ENCODE data around the gene ZPBP2.
"Not testable (repeated sequence)": the region's sequence is repeated elsewhere in the genome, so short reads cannot be mapped to it uniquely, and the experiment has no call there.

ZPBP2 gene

GRCh38 chr17:39852239-39852638 is 15.8 kb upstream of the ZPBP2 start:
- no peak for ATAC-seq
- TF ChIP-seq CSRNP3 (CRISPR knock-in tag; IDR thresholded peaks at IDR 0.05) (no peak), POU6F1 (CRISPR knock-in tag; IDR thresholded peaks at IDR 0.05; ENCODE audit: borderline replicate concordance, low read depth) (no peak), ZNF70 (CRISPR knock-in tag; IDR thresholded peaks at IDR 0.05) (no peak), ARNTL (CRISPR knock-in tag; IDR thresholded peaks at IDR 0.05; ENCODE audit: borderline replicate concordance, low read depth) (no peak), CREB5 (CRISPR knock-in tag; IDR thresholded peaks at IDR 0.05; ENCODE audit: low read depth) (no peak), RARB (CRISPR knock-in tag; IDR thresholded peaks at IDR 0.05) (no peak), TOX (CRISPR knock-in tag; IDR thresholded peaks at IDR 0.05; ENCODE audit: borderline replicate concordance) (no peak), CSDC2 (CRISPR knock-in tag; IDR thresholded peaks at IDR 0.05) (no peak), TCF4 (CRISPR knock-in tag; IDR thresholded peaks at IDR 0.05; ENCODE audit: borderline replicate concordance) (no peak), ISL1 (CRISPR knock-in tag; IDR thresholded peaks at IDR 0.05) (no peak), ZFP30 (CRISPR knock-in tag; IDR thresholded peaks at IDR 0.05) (no peak), SNAI2 (CRISPR knock-in tag; IDR thresholded peaks at IDR 0.05) (no peak), ZNF8 (CRISPR knock-in tag; IDR thresholded peaks at IDR 0.05) (no peak), GLIS3 (CRISPR knock-in tag; IDR thresholded peaks at IDR 0.05) (no peak), BACH2 (CRISPR knock-in tag; IDR thresholded peaks at IDR 0.05; ENCODE audit: borderline replicate concordance) (no peak)
- TF ChIP-seq, protein P1, sequence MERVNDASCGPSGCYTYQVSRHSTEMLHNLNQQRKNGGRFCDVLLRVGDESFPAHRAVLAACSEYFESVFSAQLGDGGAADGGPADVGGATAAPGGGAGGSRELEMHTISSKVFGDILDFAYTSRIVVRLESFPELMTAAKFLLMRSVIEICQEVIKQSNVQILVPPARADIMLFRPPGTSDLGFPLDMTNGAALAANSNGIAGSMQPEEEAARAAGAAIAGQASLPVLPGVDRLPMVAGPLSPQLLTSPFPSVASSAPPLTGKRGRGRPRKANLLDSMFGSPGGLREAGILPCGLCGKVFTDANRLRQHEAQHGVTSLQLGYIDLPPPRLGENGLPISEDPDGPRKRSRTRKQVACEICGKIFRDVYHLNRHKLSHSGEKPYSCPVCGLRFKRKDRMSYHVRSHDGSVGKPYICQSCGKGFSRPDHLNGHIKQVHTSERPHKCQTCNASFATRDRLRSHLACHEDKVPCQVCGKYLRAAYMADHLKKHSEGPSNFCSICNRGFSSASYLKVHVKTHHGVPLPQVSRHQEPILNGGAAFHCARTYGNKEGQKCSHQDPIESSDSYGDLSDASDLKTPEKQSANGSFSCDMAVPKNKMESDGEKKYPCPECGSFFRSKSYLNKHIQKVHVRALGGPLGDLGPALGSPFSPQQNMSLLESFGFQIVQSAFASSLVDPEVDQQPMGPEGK (CRISPR knock-in tag; IDR thresholded peaks at IDR 0.05; ENCODE audit: borderline replicate concordance) = no peak
- TF ChIP-seq, protein P2, sequence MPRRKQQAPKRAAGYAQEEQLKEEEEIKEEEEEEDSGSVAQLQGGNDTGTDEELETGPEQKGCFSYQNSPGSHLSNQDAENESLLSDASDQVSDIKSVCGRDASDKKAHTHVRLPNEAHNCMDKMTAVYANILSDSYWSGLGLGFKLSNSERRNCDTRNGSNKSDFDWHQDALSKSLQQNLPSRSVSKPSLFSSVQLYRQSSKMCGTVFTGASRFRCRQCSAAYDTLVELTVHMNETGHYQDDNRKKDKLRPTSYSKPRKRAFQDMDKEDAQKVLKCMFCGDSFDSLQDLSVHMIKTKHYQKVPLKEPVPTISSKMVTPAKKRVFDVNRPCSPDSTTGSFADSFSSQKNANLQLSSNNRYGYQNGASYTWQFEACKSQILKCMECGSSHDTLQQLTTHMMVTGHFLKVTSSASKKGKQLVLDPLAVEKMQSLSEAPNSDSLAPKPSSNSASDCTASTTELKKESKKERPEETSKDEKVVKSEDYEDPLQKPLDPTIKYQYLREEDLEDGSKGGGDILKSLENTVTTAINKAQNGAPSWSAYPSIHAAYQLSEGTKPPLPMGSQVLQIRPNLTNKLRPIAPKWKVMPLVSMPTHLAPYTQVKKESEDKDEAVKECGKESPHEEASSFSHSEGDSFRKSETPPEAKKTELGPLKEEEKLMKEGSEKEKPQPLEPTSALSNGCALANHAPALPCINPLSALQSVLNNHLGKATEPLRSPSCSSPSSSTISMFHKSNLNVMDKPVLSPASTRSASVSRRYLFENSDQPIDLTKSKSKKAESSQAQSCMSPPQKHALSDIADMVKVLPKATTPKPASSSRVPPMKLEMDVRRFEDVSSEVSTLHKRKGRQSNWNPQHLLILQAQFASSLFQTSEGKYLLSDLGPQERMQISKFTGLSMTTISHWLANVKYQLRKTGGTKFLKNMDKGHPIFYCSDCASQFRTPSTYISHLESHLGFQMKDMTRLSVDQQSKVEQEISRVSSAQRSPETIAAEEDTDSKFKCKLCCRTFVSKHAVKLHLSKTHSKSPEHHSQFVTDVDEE (CRISPR knock-in tag; IDR thresholded peaks at IDR 0.05) = no peak

GRCh38 chr17:39854909-39855308 is 13.1 kb upstream of the ZPBP2 start:
- TF ChIP-seq BACH2 (CRISPR knock-in tag; IDR thresholded peaks at IDR 0.05; ENCODE audit: borderline replicate concordance) = no peak
- TF ChIP-seq ZC3H10 (CRISPR knock-in tag; IDR thresholded peaks at IDR 0.05) = no peak
- no peak for TF ChIP-seq PPARA (CRISPR knock-in tag; IDR thresholded peaks at IDR 0.05; ENCODE audit: borderline replicate concordance)
- no peak for TF ChIP-seq ZNF8 (CRISPR knock-in tag; IDR thresholded peaks at IDR 0.05)
- TF ChIP-seq CSRNP3 (CRISPR knock-in tag; IDR thresholded peaks at IDR 0.05) = no peak
- TF ChIP-seq TCF4 (CRISPR knock-in tag; IDR thresholded peaks at IDR 0.05; ENCODE audit: borderline replicate concordance) = no peak
- no peak for TF ChIP-seq RARB (CRISPR knock-in tag; IDR thresholded peaks at IDR 0.05)
- ATAC-seq = no peak

GRCh38 chr17:39855911-39856649 is 11.9 kb upstream of the ZPBP2 start:
- ATAC-seq = not testable (repeated sequence)

Measured in SK-N-SH treated with all-trans-retinoic acid at 6 μM for 48 hours (cell line).